Aorta (tissue), 5 donors: ENCODE data around the gene SLC6A7. TPM values are rescaled to one million over a fixed set of nuclear protein-coding genes. Genes with fewer than 3 reads are reported as not detected.

Experiments used
- ATAC-seq: fragments of 200-7000 bp; cut with Tn5 transposase; one replicate; pipeline ENCODE4 v1.9.1; 2022; ENCODE audit warnings: moderate library complexity; ENCODE audit not compliant: low FRiP score
- DNase-seq, 2 donors: peaks; one replicate each; pipeline ENCODE4 v3.0.0-alpha.2; 2020
- H3K27ac ChIP-seq, 2 donors: one replicate each; pipeline ENCODE4 v1.5.1; 2013; ENCODE audit warnings: low read length in 2 of 2, mild to moderate bottlenecking in 2 of 2, moderate library complexity in 2 of 2, control low read depth in 1 of 2, inconsistent platforms in 1 of 2, low read depth in 1 of 2
- H3K27me3 ChIP-seq, 2 donors: one replicate each; pipeline ENCODE4 v1.6.1; 2013; ENCODE audit warnings: control low read depth in 1 of 2, low read length in 1 of 2, mild to moderate bottlenecking in 1 of 2, moderate library complexity in 1 of 2; ENCODE audit not compliant: insufficient read depth in 2 of 2, control insufficient read depth in 1 of 2
- H3K36me3 ChIP-seq, 2 donors: one replicate each; pipeline ENCODE4 v1.6.1; 2013; ENCODE audit warnings: control low read depth in 1 of 2, low read length in 1 of 2, mild to moderate bottlenecking in 1 of 2; ENCODE audit not compliant: insufficient read depth in 2 of 2, control insufficient read depth in 1 of 2
- H3K4me1 ChIP-seq, 2 donors: one replicate each; pipeline ENCODE4 v1.6.1; 2013; ENCODE audit warnings: low read length in 2 of 2, control low read depth in 1 of 2, mild to moderate bottlenecking in 1 of 2, moderate library complexity in 1 of 2; ENCODE audit not compliant: insufficient read depth in 2 of 2, control insufficient read depth in 1 of 2
- H3K4me3 ChIP-seq, 2 donors: one replicate each; pipeline ENCODE4 v1.5.1; 2013; ENCODE audit warnings: low read length in 2 of 2, control low read depth in 1 of 2, mild to moderate bottlenecking in 1 of 2
- H3K9me3 ChIP-seq: one replicate; pipeline ENCODE4 v1.6.1; 2013; ENCODE audit warnings: mild to moderate bottlenecking, low read length; ENCODE audit not compliant: control insufficient read depth
- WGBS, 2 donors: extraction: QIAGEN DNeasy Blood & Tissue Kit; methylation state at CpG; one replicate each; pipeline ENCODE4 v1.1.7; 2013; 5-methylcytosine and 5-hydroxymethylcytosine counted together
- intact Hi-C, 2 donors: fragments of 100-400 bp; cut with DNase I; formaldehyde crosslinking; loops; one replicate each; pipeline versions ENCODE4 v1.14.2 to v1.15.0; 2022
- polyA plus RNA-seq, 2 donors: library from polyadenylated mRNA; stranded (reverse); fragments of 200-250 nt; gene quantifications; one replicate each; pipeline ENCODE4 v1.2.3, GENCODE V29; 2013
- total RNA-seq, 2 donors: library from RNA; stranded (reverse); fragmentation: NEBNext Ultra II Directional; extraction: Animal tissue kit (Norgen Biotek cat#: 25700); gene quantifications; one replicate each; pipeline ENCODE4 v1.2.1, GENCODE V29; 2021
- donor health status: healthy with polysubstance abuse.
- donor health status: Bipolar disorder and iron deficiency.
- donor health status: DM: no; HTN: no; CAD: no.
- donor health status: DM: no; HTN: no; CAD: no.
- donor health status: DM: yes; HTN: yes; CAD: no.

Gene SLC6A7
- total and polyA plus RNA-seq, 4 donors = 0.25 to 0.41 TPM; not detected in 2

DNA sequence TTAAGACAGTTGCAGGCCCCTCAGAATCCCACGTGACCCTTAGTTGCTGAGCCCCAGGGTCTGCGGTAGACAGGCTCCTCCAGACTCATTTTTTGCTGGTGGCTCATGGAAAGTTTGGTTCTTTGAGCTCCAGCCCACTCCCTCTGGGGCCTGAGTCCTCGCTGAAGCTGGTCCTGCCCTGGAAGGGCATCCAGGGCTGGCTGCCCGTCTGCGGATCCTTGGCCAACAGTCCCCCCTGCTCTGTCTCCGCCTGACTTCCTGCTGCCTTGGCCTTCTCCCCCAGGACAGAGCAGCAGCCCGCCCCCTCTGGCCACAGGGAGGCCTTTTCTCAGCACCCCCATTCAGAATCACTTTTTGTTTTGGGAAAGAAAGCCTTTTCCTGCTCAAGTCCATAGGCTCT, 24.4 kb downstream of the SLC6A7 start:
- H3K36me3 ChIP-seq = no peaks in the 10 kb centered on the region
- peak; percentile 82 to 88 for DNase-seq
- H3K4me1 ChIP-seq = no peaks in the 10 kb centered on the region
- no peaks in the 10 kb centered on the region for H3K27me3 ChIP-seq
- peak overlapping the region in 1 of 2 donors; percentile 23 for H3K27ac ChIP-seq
- ATAC-seq = peak; percentile 53
- no peaks in the 10 kb centered on the region for H3K9me3 ChIP-seq
- intact Hi-C loops = no loop called here
- 3 to 6% methylated on average over 6 to 7 of the region's 7 CpGs for WGBS, 2 donors
- no peak overlapping the region for H3K4me3 ChIP-seq

DNA sequence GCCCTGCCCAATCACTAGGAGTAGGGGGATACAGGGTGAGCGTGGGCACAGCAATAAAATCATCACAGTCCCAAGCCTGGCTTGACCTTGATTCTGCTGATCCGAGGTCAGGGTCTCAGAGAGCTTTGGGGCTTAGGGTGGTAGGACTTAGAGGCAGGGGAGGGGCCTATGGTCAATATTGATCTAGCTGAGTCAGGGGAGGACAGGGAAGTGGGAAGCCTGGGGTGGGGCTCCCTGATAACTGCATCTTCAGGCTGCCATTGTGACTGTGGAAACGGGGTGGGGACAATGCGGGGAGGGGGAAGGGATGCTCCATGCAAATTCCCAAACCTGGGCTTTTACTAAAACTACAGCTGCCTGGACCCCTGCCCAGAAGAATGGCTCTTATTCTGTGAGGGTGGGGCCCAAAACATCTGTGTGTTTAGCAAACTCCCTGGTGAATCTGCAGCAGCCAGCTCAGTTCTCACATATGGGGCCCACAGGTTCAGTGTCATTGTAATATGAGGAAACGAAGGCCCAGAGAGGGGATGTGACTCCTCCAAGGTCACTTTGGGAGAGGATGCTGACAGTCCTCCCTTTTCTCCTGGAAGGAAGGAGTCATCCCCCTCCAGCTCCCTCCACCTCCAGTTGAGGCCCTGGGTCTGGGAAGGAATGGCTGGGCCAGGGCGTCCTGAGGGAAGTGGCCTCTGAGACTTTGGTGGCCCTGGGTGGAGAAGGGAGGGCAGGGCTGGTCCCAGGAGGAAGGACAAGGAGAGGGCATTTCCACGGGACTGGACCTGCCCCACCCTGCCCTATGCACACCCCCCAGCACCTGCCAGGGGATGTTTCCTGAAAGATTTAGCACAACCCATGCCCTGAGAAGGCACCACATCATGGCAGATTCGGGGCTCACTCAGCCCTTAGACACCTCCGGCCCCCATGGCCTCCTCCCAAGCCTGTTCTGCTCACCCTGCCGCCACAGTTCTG, 26.4 kb downstream of the SLC6A7 start:
- H3K4me1 ChIP-seq = no peaks in the 10 kb centered on the region
- H3K4me3 ChIP-seq = no peak overlapping the region
- WGBS, 2 donors = 87 to 91% methylated on average over 10 of the region's 10 CpGs
- H3K27me3 ChIP-seq = no peaks in the 10 kb centered on the region
- ATAC-seq (no peak), DNase-seq (no peak)
- no peaks in the 10 kb centered on the region for H3K36me3 ChIP-seq
- H3K9me3 ChIP-seq = no peaks in the 10 kb centered on the region
- H3K27ac ChIP-seq = no peak overlapping the region
- intact Hi-C loops = loop anchor here (2.0 to 5.0 kb wide), 2 partner anchors 34 to 85 kb away; no protein-coding TSS in a partner anchor

DNA sequence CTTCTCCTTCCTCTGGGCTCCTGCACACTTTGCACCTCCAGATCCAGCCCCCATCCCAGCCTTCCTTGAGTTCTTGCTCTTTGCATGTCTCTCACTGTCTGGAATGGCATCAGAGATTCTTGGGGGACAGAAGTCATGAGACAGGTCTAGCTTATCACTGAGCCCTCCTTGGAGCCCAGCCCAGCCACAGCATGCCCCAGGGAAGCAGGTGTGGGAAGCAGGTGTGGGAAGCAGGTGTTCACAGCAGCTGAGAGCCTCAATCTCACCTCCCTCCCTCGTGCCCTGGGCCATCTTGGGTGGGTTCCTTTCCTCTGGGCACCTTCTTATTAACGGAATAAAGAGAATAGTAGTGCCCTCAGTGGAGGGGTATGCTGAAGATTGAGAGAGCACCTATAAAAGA, 27.2 kb downstream of the SLC6A7 start:
- no peaks in the 10 kb centered on the region for H3K36me3 ChIP-seq
- ATAC-seq = no peak
- WGBS, 2 donors = 80 to 85% methylated on average over 2 of the region's 2 CpGs
- intact Hi-C loops = loop anchor here (2.0 to 5.0 kb wide), 2 partner anchors 35 to 86 kb away; no protein-coding TSS in a partner anchor
- H3K27ac ChIP-seq = no peak overlapping the region
- H3K4me1 ChIP-seq = no peaks in the 10 kb centered on the region
- no peaks in the 10 kb centered on the region for H3K9me3 ChIP-seq
- no peak overlapping the region for H3K4me3 ChIP-seq
- DNase-seq = no peak
- no peaks in the 10 kb centered on the region for H3K27me3 ChIP-seq

DNA sequence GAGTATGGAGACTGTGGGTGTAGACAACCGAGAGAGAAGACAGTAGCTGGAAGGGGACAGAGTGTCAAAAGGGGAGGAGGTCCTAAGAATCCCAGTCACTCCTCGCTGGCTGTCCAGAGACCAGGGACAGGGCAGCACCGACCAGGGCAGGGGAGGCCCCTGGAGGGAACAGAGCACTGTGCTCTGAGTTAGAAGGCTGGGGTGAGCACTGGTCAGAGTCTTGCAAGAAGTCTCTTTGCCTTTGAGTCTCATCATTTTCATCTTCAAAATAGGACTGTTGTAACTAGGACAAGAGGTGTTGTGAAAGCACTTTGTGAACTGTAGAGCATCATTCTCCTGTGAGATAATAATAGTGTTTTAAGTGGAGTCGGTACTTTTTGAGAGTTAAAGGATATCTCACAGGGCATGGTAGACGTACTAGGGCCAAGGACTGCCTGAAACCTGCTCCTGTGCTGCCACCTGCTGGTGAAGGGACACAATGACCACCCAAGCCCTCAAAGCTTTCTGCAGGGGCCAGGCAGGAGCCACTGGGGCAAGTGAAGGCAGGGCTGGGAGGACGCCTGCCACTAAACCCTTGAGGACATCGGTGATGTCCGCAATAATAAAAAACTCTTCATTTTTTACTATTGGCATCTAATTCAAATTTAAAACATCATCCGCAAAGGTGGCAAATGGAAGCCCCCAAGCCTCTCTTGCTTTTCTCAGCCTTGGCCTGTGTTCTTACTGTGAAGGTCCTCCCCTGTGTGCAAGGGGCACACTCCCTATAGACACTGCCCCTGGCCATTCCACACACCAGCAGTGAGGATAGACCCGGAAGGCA, 28.2 kb downstream of the SLC6A7 start:
- no peaks in the 10 kb centered on the region for H3K9me3 ChIP-seq
- no peaks in the 10 kb centered on the region for H3K4me1 ChIP-seq
- no peaks in the 10 kb centered on the region for H3K27me3 ChIP-seq
- 32 to 35% methylated on average over 10 of the region's 10 CpGs for WGBS, 2 donors
- ATAC-seq (peak; percentile 85), DNase-seq (peak; percentile 88 to 92)
- H3K36me3 ChIP-seq = no peaks in the 10 kb centered on the region
- no peak overlapping the region for H3K27ac ChIP-seq
- no peak overlapping the region for H3K4me3 ChIP-seq
- intact Hi-C loops = loop anchor here (1.0 to 5.0 kb wide), 5 partner anchors 36 to 88 kb away; no protein-coding TSS in a partner anchor

DNA sequence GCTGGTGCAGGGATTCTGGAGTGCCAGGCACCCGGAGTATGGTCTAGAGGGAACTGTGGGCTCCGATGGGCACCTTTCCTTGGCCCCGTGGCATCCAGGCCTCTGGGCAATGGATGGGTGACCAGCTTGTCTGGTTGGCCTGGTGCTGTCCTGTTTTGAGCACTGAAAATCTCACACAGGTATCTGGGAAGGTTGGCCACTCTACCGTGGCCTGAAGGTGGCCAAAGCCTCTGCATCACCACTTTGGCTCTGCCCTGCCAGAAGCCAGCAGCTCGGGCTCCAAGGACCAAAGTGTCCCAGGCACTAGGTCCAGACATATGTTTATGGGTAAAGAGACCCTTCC, 28.8 kb downstream of the SLC6A7 start:
- DNase-seq (no peak), ATAC-seq (no peak)
- Histone ChIP-seq H3K27me3 (no peaks in the 10 kb centered on the region), H3K9me3 (no peaks in the 10 kb centered on the region), H3K36me3 (no peaks in the 10 kb centered on the region), H3K4me1 (no peaks in the 10 kb centered on the region), H3K27ac (no peak overlapping the region), H3K4me3 (no peak overlapping the region)
- WGBS, 2 donors = 71 to 76% methylated on average over 5 of the region's 5 CpGs
- intact Hi-C loops = loop anchor here (1.0 to 5.0 kb wide), 4 partner anchors 36 to 88 kb away; no protein-coding TSS in a partner anchor

DNA sequence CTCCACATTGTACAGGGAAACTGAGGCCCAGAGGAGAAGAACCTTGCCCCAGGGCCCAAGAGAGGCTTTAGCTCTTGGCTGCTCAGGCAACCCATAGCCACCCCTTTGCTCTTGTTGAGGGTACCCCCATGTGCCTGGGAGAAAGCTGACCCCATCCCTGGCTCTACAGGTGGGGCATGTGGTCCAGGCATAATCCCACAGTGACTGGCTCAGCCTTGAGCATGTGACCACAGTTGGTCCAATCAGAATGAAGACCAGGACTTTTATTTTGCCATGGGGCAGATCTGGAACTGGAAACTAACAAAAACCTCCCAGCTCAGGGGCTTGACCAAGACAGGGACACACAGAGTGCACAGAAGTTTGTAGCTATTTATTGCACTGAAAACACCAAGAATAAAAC, 29.3 kb downstream of the SLC6A7 start:
- H3K4me1 ChIP-seq = no peaks in the 10 kb centered on the region
- H3K36me3 ChIP-seq = no peaks in the 10 kb centered on the region
- ATAC-seq = no peak
- no peaks in the 10 kb centered on the region for H3K9me3 ChIP-seq
- no peak overlapping the region for H3K4me3 ChIP-seq
- DNase-seq = no peak
- H3K27ac ChIP-seq = no peak overlapping the region
- H3K27me3 ChIP-seq = no peaks in the 10 kb centered on the region
- intact Hi-C loops = loop anchor here (2.0 to 5.0 kb wide), 2 partner anchors 37 to 58 kb away; no protein-coding TSS in a partner anchor

DNA sequence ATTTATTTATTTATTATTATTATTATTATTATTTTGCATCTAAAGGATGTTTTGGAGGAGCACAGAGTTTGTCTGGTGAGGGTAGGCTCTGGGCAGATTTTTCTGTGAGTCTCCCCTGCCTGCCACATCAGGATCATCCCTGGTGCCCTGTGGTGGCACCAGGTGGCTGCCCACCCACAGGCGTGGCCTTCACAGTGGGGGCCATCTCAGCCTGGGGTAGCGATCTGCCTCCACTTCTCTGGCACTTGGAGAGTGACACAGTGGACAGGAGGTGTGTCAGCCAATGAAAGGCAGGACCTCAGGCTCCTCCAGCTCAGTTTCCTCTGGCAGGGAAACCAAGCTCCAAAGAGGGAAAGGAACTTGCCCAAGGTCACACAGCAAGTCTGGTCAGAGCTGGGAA, 30.0 kb downstream of the SLC6A7 start:
- no peak for ATAC-seq
- DNase-seq = no peak
- intact Hi-C loops = loop anchor here (2.0 to 5.0 kb wide), 2 partner anchors 38 to 59 kb away; no protein-coding TSS in a partner anchor
- WGBS, 2 donors = 93 to 94% methylated on average over 2 of the region's 2 CpGs
- H3K27me3 ChIP-seq = no peaks in the 10 kb centered on the region
- H3K9me3 ChIP-seq = no peaks in the 10 kb centered on the region
- no peak overlapping the region for H3K27ac ChIP-seq
- no peaks in the 10 kb centered on the region for H3K36me3 ChIP-seq
- no peak overlapping the region for H3K4me3 ChIP-seq
- H3K4me1 ChIP-seq = no peaks in the 10 kb centered on the region

DNA sequence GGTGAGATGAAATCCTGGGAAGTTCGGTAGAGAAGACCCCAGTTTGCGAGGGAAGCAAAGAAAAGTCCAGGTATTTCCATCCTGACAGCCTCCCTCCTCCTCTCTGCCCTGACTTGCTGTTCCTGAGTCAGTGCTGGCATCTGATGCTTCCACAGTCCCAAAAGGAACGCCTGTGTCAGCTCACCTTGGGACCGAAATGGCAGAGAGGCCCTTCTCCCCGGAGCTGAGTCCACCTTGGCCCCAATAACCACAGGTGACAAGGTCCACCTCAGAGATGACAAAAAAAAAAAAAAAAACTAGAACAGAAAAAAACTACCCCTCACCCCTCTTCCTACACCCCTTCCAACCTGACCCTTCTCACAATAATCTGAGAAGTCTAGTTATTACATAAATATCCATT, 31.6 kb downstream of the SLC6A7 start:
- intact Hi-C loops = no loop called here
- no peak overlapping the region for H3K27ac ChIP-seq
- H3K4me3 ChIP-seq = no peak overlapping the region
- no peaks in the 10 kb centered on the region for H3K36me3 ChIP-seq
- H3K4me1 ChIP-seq = no peaks in the 10 kb centered on the region
- ATAC-seq = no peak
- no peaks in the 10 kb centered on the region for H3K27me3 ChIP-seq
- WGBS, 2 donors = 84 to 89% methylated on average over 5 of the region's 5 CpGs
- no peaks in the 10 kb centered on the region for H3K9me3 ChIP-seq
- no peak for DNase-seq
